IMR-90 (cell line): ENCODE measurements around the gene LTF. TPM values are rescaled to one million over a fixed set of nuclear protein-coding genes. Genes with fewer than 3 reads are reported as not detected.

Experiments
- ATAC-seq: fragments of 200-7000 bp; cut with Tn5 transposase; 2 replicates; pipeline ENCODE4 v1.9.1; 2020; ENCODE audit warnings: low read depth, mild to moderate bottlenecking, moderate library complexity
- BruUV-seq: library from RNA; stranded (reverse); fragments of 400-500 nt; replicated peaks from 2 replicates; lab custom pipeline; 2021; lab: Mats Ljungman, UMichigan
- CTCF ChIA-PET: fragments of 300-600 bp; formaldehyde crosslinking; extraction: SDS; loops from one replicate; lab custom pipeline; 2021; ENCODE audit warnings: antibody characterized with exemption; lab: Yijun Ruan, JAX
- POLR2A ChIA-PET: fragments of 300-600 bp; sonication (Branson Sonifier 250); formaldehyde crosslinking; loops from one replicate; lab custom pipeline; 2022; ENCODE audit warnings: antibody characterized with exemption; ENCODE audit not compliant: unreplicated experiment; lab: Charles Lee
- DNase-seq: peaks from one replicate; pipeline ENCODE4 v3.0.0; 2013
- H2AFZ ChIP-seq: replicated peaks from 2 replicates; pipeline ENCODE3; 2013; ENCODE audit warnings: low read length, mild to moderate bottlenecking; ENCODE audit not compliant: poor library complexity
- H2AK5ac ChIP-seq: 2 replicates; pipeline ENCODE4 v1.6.1; 2013; ENCODE audit warnings: low read depth, low read length, inconsistent platforms
- H2AK9ac ChIP-seq: replicated peaks from 2 replicates; pipeline ENCODE3; 2013; ENCODE audit warnings: mild to moderate bottlenecking, low read depth, low read length, moderate library complexity; ENCODE audit not compliant: poor library complexity
- H2BK120ac ChIP-seq: 2 replicates; pipeline ENCODE4 v1.6.1; 2013; ENCODE audit warnings: low read depth, low read length, inconsistent platforms
- H2BK15ac ChIP-seq: 3 replicates; pipeline ENCODE4 v1.6.1; 2013; ENCODE audit warnings: low read depth, low read length, inconsistent platforms
- H2BK20ac ChIP-seq: 2 replicates; pipeline ENCODE4 v1.6.1; 2013; ENCODE audit warnings: low read depth, mild to moderate bottlenecking, inconsistent platforms, low read length, moderate library complexity
- H2BK5ac ChIP-seq: 2 replicates; pipeline ENCODE4 v1.6.1; 2013; ENCODE audit warnings: mild to moderate bottlenecking, low read depth, low read length, inconsistent platforms; ENCODE audit not compliant: poor library complexity, severe bottlenecking
- H3K14ac ChIP-seq: replicated peaks from 2 replicates; pipeline ENCODE4 v1.6.1; 2013; ENCODE audit warnings: low read depth, low read length, inconsistent platforms
- H3K18ac ChIP-seq: 2 replicates; pipeline ENCODE4 v1.6.1; 2013; ENCODE audit warnings: low read depth, low read length, control low read depth
- H3K23ac ChIP-seq: 2 replicates; pipeline ENCODE4 v1.6.1; 2013; ENCODE audit warnings: low read depth, low read length, inconsistent platforms
- H3K27ac ChIP-seq: 2 replicates; pipeline ENCODE4 v1.5.1; 2013; ENCODE audit warnings: mild to moderate bottlenecking, control low read depth, low read length; ENCODE audit not compliant: insufficient read depth
- H3K27me3 ChIP-seq: 2 replicates; pipeline ENCODE4 v1.6.1; 2013; ENCODE audit warnings: low read length; ENCODE audit not compliant: control insufficient read depth, insufficient read depth
- H3K36me3 ChIP-seq: 2 replicates; pipeline ENCODE4 v1.6.1; 2013; ENCODE audit warnings: low read length, mixed read lengths; ENCODE audit not compliant: control insufficient read depth, insufficient read depth
- H3K4ac ChIP-seq: 2 replicates; pipeline ENCODE4 v1.6.1; 2013; ENCODE audit warnings: low read depth, low read length, inconsistent platforms
- H3K4me1 ChIP-seq: 2 replicates; pipeline ENCODE4 v1.6.1; 2013; ENCODE audit warnings: low read length, mixed read lengths; ENCODE audit not compliant: control insufficient read depth, insufficient read depth
- H3K4me2 ChIP-seq: 2 replicates; pipeline ENCODE4 v1.6.1; 2013; ENCODE audit warnings: low read depth, mild to moderate bottlenecking, control low read depth, low read length, moderate library complexity
- H3K4me3 ChIP-seq: 2 replicates; pipeline ENCODE4 v1.5.1; 2013; ENCODE audit warnings: low read depth, mild to moderate bottlenecking, control low read depth, low read length, moderate library complexity; ENCODE audit not compliant: insufficient read depth
- H3K56ac ChIP-seq: 2 replicates; pipeline ENCODE4 v1.6.1; 2013; ENCODE audit warnings: low read length, inconsistent platforms; ENCODE audit not compliant: insufficient read depth; ENCODE audit errors: extremely low read depth
- H3K79me1 ChIP-seq, 2 experiments: 2 replicates each; pipeline ENCODE4 v1.6.1; 2013; ENCODE audit warnings: low read length in 2 of 2, inconsistent platforms in 1 of 2, low read depth in 1 of 2
- H3K9ac ChIP-seq: 2 replicates; pipeline ENCODE4 v1.6.1; 2013; ENCODE audit warnings: low read depth, low read length, control low read depth
- H3K9me1 ChIP-seq: 2 replicates; pipeline ENCODE4 v1.6.1; 2013; ENCODE audit warnings: low read length, inconsistent platforms; ENCODE audit not compliant: insufficient read depth
- H3K9me3 ChIP-seq: 2 replicates; pipeline ENCODE4 v1.6.1; 2013; ENCODE audit warnings: low read length; ENCODE audit not compliant: control insufficient read depth, insufficient read depth
- H4K20me1 ChIP-seq: 2 replicates; pipeline ENCODE4 v1.6.1; 2013; ENCODE audit warnings: low read length, inconsistent platforms; ENCODE audit not compliant: insufficient read depth
- H4K5ac ChIP-seq: 2 replicates; pipeline ENCODE4 v1.6.1; 2013; ENCODE audit warnings: mild to moderate bottlenecking, low read depth, low read length, control low read depth
- H4K8ac ChIP-seq, 2 experiments: 2 replicates each; pipeline ENCODE4 v1.6.1; 2013; ENCODE audit warnings: low read depth in 2 of 2, low read length in 2 of 2, control low read depth in 1 of 2, inconsistent platforms in 1 of 2
- H4K91ac ChIP-seq: 2 replicates; pipeline ENCODE4 v1.6.1; 2013; ENCODE audit warnings: low read depth, low read length, inconsistent platforms; ENCODE audit not compliant: insufficient read depth
- BHLHE40 ChIP-seq: fragments of 150-350 bp; IDR thresholded peaks from 2 replicates; pipeline ENCODE4 v1.6.1; 2016; ENCODE audit warnings: mild to moderate bottlenecking, low read depth, low read length
- CEBPB ChIP-seq: IDR thresholded peaks from 2 replicates; pipeline ENCODE4 v1.6.1; 2012; ENCODE audit warnings: low read depth, low read length, improper control_type of control experiment
- CHD1 ChIP-seq: IDR thresholded peaks from 2 replicates; pipeline ENCODE4 v1.6.1; 2012; ENCODE audit warnings: low read depth, low read length, improper control_type of control experiment
- FOS ChIP-seq: fragments of 150-350 bp; IDR thresholded peaks from 2 replicates; pipeline ENCODE4 v1.6.1; 2016; ENCODE audit warnings: low read depth, low read length
- MAFK ChIP-seq: IDR thresholded peaks from 2 replicates; pipeline ENCODE4 v1.6.1; 2012; ENCODE audit warnings: low read depth, low read length, improper control_type of control experiment
- MAZ ChIP-seq: IDR thresholded peaks from 2 replicates; pipeline ENCODE4 v1.6.1; 2012; ENCODE audit warnings: low read depth, mild to moderate bottlenecking, low read length, improper control_type of control experiment, moderate library complexity, borderline replicate concordance
- MXI1 ChIP-seq: IDR thresholded peaks from 2 replicates; pipeline ENCODE4 v1.6.1; 2012; ENCODE audit warnings: low read depth, mild to moderate bottlenecking, low read length, moderate library complexity, borderline replicate concordance
- NFE2L2 ChIP-seq: fragments of 150-350 bp; IDR thresholded peaks from 2 replicates; pipeline ENCODE4 v1.6.1; 2016; ENCODE audit warnings: low read depth, mild to moderate bottlenecking, low read length
- POLR2A ChIP-seq: IDR thresholded peaks from 2 replicates; pipeline ENCODE4 v1.6.1; 2012; ENCODE audit warnings: mild to moderate bottlenecking, low read depth, low read length
- RAD21 ChIP-seq: IDR thresholded peaks from 2 replicates; pipeline ENCODE4 v1.6.1; 2012; ENCODE audit warnings: low read length, improper control_type of control experiment
- RCOR1 ChIP-seq: IDR thresholded peaks from 2 replicates; pipeline ENCODE4 v1.6.1; 2012; ENCODE audit warnings: mild to moderate bottlenecking, low read length, improper control_type of control experiment; ENCODE audit not compliant: insufficient replicate concordance
- RFX5 ChIP-seq: IDR thresholded peaks from 2 replicates; pipeline ENCODE4 v1.8.0; 2012; ENCODE audit warnings: low read depth, mild to moderate bottlenecking, low read length, moderate library complexity
- SMC3 ChIP-seq: fragments of 150-350 bp; IDR thresholded peaks from 2 replicates; pipeline ENCODE4 v1.6.1; 2016; ENCODE audit warnings: low read depth, mild to moderate bottlenecking, antibody characterized with exemption, low read length, moderate library complexity
- WGBS, 2 experiments: methylation state at CpG; one replicate each; pipeline versions ENCODE4 v1.1.5 to v1.1.7; 2013; ENCODE audit warnings: missing lambda C conversion rate in 2 of 2; ENCODE audit not compliant: insufficient read length in 1 of 2; ENCODE audit errors: extremely low coverage in 2 of 2; 5-methylcytosine and 5-hydroxymethylcytosine counted together
- dilution Hi-C: fragments of 300-500 bp; cut with HindIII; formaldehyde crosslinking; loops from one replicate; pipeline ENCODE4 v1.14.3; 2018; ENCODE audit warnings: low sequenced_read_pairs; ENCODE audit not compliant: unreplicated experiment
- in situ Hi-C: fragments of 300-500 bp; cut with MboI; formaldehyde crosslinking; loops from 3 replicates; pipeline ENCODE4 v1.14.3; 2019; ENCODE audit warnings: low sequenced_read_pairs, inconsistent platforms, mixed read lengths
- intact Hi-C: fragments of 100-400 bp; cut with micrococcal nuclease; formaldehyde crosslinking; loops from 2 replicates; pipeline ENCODE4 v1.10.0; 2022
- polyA plus RNA-seq, 3 experiments: library from polyadenylated mRNA; depleted of rRNA; stranded (reverse); fragments of >200 nt; gene quantifications; 2 replicates each; pipeline ENCODE4 v1.2.3, GENCODE V29; 2012; ENCODE audit warnings: low replicate concordance in 1 of 3
- total RNA-seq: library from RNA; depleted of rRNA; stranded (reverse); fragments of >200 nt; gene quantifications from 2 replicates; pipeline ENCODE4 v1.2.3, GENCODE V29; 2012
- TF ChIP-seq, protein P1 (sequence below): fragments of 150-350 bp; IDR thresholded peaks from 2 replicates; pipeline ENCODE4 v1.6.1; 2017; ENCODE audit warnings: mild to moderate bottlenecking, antibody characterized with exemption, low read length, low read depth
- TF ChIP-seq, protein P2 (sequence below): fragments of 150-350 bp; IDR thresholded peaks from 2 replicates; pipeline ENCODE4 v1.6.1; 2016; ENCODE audit warnings: low read depth, mild to moderate bottlenecking, low read length, moderate library complexity, borderline replicate concordance
- TF ChIP-seq, protein P3 (sequence below): conservative IDR thresholded peaks from 2 replicates; pipeline ENCODE4 v1.5.1; 2012; ENCODE audit warnings: mild to moderate bottlenecking, low read depth, low read length, improper control_type of control experiment

LTF gene
- total and polyA plus RNA-seq, 2 of the 4 experiments (the other 2 are of a cell fraction): not detected

DNA sequence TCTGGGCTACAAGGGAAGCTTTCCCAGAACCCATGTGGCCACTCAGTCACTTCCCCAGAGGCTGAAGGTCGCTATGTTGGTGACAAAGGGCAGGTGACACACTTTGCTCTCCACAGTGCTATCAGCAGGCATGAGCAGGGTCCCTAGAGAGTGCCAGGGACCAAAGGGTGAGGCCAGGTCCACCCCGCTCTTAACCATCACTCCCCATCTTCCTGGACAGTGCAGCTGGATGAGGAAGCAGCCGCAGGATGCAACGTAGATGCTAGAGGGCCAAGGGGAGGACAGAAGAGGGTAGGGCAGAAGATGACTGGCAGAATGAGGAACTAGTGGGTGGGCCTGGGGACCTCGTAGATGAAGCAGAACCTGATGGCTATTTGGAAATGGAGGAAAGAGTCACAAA, 13.6 kb upstream of the LTF start:
- WGBS, 2 experiments: 73% methylated on average over 2 of the region's 5 CpGs; no CpG with 5 or more reads in 1 of the 2 experiments
- POLR2A ChIA-PET: no interaction called here

More for the DNA sequence above, 13.6 kb upstream of the LTF start:
- Histone ChIP-seq H2BK20ac (peak overlapping the region; percentile 7; the same call in 1 of the 2 replicates), H3K9ac (no peak overlapping the region), H2BK120ac (no peak overlapping the region), H2AK5ac (peak overlapping the region; percentile 23; the same call in 1 of the 2 replicates), H4K91ac (no peak overlapping the region), H2AFZ (no peak overlapping the region), H3K14ac (no peak overlapping the region), H3K18ac (no peak overlapping the region), H3K56ac (no peak overlapping the region), H3K27ac (no peak overlapping the region), H3K36me3 (no peaks in the 10 kb centered on the region), H3K23ac (no peak overlapping the region), H3K4me3 (no peak overlapping the region), H2AK9ac (no peak overlapping the region), H2BK5ac (no peak overlapping the region), H3K4me2 (no peak overlapping the region), H3K4me1 (peaks cover 4% of the 10 kb centered on the region; the same call in 1 of the 2 replicates), H3K27me3 (peaks cover 18% of the 10 kb centered on the region), H4K8ac (no peak overlapping the region), H4K5ac (no peak overlapping the region), H3K4ac (no peak overlapping the region), H3K9me3 (peaks cover 12% of the 10 kb centered on the region), H3K79me1 (no peaks in the 10 kb centered on the region), H3K9me1 (peaks cover 10% of the 10 kb centered on the region), H4K20me1 (no peaks in the 10 kb centered on the region), H2BK15ac (no peak overlapping the region)
- ATAC-seq: no peak
- dilution Hi-C loops (no loop called here), intact Hi-C loops (no loop called here), in situ Hi-C loops (loop anchor here (25.0 kb wide), 1 partner anchor 409 kb away; the partner anchor contains the start of gene PTH1R)
- no peak for DNase-seq
- TF ChIP-seq SMC3: no peak
- no peak for TF ChIP-seq CEBPB
- no peak for TF ChIP-seq CHD1
- TF ChIP-seq MAZ: no peak
- TF ChIP-seq, protein P1, sequence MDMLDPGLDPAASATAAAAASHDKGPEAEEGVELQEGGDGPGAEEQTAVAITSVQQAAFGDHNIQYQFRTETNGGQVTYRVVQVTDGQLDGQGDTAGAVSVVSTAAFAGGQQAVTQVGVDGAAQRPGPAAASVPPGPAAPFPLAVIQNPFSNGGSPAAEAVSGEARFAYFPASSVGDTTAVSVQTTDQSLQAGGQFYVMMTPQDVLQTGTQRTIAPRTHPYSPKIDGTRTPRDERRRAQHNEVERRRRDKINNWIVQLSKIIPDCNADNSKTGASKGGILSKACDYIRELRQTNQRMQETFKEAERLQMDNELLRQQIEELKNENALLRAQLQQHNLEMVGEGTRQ: no peak
- no peak for TF ChIP-seq MAFK
- TF ChIP-seq FOS: no peak
- TF ChIP-seq RCOR1: no peak
- TF ChIP-seq, protein P2, sequence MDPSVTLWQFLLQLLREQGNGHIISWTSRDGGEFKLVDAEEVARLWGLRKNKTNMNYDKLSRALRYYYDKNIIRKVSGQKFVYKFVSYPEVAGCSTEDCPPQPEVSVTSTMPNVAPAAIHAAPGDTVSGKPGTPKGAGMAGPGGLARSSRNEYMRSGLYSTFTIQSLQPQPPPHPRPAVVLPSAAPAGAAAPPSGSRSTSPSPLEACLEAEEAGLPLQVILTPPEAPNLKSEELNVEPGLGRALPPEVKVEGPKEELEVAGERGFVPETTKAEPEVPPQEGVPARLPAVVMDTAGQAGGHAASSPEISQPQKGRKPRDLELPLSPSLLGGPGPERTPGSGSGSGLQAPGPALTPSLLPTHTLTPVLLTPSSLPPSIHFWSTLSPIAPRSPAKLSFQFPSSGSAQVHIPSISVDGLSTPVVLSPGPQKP: no peak
- TF ChIP-seq MXI1: no peak
- no peak for TF ChIP-seq RFX5
- TF ChIP-seq NFE2L2: no peak
- no peak for TF ChIP-seq RAD21
- TF ChIP-seq, protein P3, sequence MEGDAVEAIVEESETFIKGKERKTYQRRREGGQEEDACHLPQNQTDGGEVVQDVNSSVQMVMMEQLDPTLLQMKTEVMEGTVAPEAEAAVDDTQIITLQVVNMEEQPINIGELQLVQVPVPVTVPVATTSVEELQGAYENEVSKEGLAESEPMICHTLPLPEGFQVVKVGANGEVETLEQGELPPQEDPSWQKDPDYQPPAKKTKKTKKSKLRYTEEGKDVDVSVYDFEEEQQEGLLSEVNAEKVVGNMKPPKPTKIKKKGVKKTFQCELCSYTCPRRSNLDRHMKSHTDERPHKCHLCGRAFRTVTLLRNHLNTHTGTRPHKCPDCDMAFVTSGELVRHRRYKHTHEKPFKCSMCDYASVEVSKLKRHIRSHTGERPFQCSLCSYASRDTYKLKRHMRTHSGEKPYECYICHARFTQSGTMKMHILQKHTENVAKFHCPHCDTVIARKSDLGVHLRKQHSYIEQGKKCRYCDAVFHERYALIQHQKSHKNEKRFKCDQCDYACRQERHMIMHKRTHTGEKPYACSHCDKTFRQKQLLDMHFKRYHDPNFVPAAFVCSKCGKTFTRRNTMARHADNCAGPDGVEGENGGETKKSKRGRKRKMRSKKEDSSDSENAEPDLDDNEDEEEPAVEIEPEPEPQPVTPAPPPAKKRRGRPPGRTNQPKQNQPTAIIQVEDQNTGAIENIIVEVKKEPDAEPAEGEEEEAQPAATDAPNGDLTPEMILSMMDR: no peak
- no peak for TF ChIP-seq BHLHE40
- TF ChIP-seq POLR2A: no peak
- CTCF ChIA-PET: no interaction called here
- no TSS peak for BruUV-seq
